GM19239 (cell line): ENCODE data around the gene OR2G6.
"Not testable (repeated sequence)": the region's sequence is repeated elsewhere in the genome, so short reads cannot be mapped to it uniquely, and the experiment has no call there.

Experiments
- DNase-seq: peaks from one replicate; pipeline ENCODE4 v3.0.0; 2011; ENCODE audit warnings: low spot score; ENCODE audit not compliant: insufficient read length
- FAIRE-seq: peaks from 2 replicates; lab custom pipeline; 2011; peaks lifted over from hg19 to GRCh38; lab: Jason Lieb, UNC

Gene OR2G6

DNA sequence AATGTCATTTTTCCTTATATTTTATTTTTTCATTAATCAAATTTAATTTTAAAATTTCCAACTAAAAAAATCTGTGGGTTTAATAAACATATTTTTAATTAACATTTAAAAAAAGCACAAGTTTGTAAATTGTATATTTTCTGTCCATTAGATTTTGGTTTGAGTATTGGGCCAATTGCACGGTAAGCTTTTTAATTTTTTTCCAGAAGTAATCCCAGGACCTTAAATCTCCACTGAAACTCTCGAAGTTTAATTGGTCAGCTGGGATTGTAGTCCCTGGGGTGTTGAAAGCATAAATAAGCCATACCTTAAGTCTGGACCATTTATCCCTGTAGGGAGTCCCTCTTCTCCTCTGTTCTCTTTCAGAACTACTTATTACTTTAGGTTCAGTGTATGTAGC is at the start of gene OR2G6:
Gene OR2G6 (plus strand): TSS at position 301 of the 400 bp plus-strand sequence. CDS start 13,574 bp downstream, outside the sequence.
- FAIRE-seq: peak; percentile 86

DNA sequence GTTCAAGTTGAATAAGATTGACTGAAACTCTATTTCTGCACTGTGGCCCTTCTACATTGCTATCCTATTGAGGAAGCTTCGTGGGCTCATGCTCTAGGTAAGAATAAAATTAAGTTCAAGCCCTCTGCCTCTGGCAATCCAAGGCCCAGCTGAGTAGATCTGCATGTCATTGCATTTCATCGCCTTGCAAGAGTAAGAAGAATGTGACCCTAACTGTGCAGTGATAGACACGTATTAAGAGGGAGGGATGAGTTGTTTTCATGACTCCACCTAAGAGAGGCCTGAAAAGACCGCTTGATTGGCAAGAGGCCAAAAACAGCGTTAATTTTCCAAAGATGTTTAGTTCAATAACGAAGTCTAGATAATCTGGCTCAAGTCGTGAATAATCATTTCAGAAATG is 48.8 kb upstream of the OR2G6 start:
- DNase-seq: not testable (repeated sequence)
- peak; percentile 18 for FAIRE-seq

More for the DNA sequence above, at the start of gene OR2G6:
- DNase-seq: not testable (repeated sequence)

DNA sequence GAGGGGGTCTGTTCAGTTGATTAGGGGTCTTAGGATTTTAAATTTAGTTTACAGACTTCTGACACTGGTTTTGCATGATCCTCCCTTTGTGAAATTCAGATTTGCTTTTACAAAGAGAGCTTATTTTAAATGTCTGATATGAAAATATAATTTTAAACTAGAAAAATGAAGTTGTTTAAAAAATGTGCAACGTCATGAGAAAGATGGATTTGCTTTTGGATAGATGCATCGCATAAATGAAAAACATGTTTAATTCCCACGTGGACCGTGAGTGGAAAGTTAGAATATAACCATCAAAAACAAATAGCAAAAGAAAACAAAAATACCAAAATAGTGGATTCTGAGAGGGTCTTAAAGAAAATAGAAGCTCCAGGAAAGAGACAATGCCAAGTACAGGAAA is 36.7 kb upstream of the OR2G6 start:
- no peak for FAIRE-seq
- DNase-seq: no peak

DNA sequence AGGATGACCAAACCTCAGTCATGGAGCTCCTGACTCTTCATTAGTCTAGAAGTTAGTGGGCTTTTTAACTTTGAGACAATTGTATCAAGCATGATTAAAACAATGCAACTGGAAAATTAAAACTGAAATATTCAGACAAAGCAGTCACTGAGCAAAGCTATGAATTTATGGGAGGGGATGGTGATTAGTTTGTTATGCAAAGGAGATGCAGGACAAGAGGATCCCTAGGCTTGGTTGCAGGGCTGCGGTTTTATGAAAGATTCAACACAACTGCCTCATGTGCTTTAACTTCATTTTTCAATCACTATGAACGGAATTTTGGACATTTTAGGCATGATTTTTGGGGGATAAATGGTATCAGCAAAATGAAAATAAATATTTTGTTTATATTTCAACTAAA is 35.8 kb upstream of the OR2G6 start:
- not testable (repeated sequence) for DNase-seq
- peak; percentile 89 for FAIRE-seq

DNA sequence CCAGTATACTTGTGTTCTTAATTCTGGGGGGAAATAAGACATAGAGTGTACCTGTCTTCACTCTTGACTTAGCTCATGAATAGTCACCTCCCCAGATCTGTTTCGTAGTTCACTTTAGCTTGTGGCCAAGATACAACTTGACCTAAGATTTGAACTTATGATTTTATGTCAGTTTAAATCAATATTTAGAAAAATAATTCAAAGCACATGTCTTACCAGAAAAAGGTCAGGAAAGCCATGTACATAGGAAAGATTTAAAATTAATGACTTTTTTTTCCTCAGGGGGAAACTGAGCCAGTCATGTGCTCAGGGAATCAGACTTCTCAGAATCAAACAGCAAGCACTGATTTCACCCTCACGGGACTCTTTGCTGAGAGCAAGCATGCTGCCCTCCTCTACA is 34.8 kb upstream of the OR2G6 start, which contains the start of gene OR2T3:
Gene OR2T3 (plus strand): TSS at position 301 of the 400 bp plus-strand sequence. CDS start 0 bp downstream, at position 301.
- not testable (repeated sequence) for FAIRE-seq, DNase-seq

DNA sequence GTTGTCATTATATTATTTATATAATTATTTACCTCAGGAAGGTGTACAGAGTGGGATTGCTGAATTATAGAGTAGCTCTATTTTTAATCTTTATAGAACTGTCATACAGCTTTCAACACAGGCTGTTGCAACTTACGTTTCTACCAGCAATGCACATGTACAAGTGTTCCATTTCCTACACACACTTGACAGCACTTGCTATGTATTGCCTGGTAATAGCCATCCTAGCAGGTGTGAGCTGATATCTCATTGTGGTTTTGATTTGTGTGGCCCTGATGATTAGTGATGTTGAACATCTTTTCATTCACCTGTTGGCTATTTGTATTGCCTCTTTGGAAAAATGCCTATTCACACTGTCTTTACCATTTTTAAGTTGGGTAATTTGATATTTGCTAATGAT is 32.2 kb upstream of the OR2G6 start:
- not testable (repeated sequence) for DNase-seq
- FAIRE-seq: peak; percentile 92

DNA sequence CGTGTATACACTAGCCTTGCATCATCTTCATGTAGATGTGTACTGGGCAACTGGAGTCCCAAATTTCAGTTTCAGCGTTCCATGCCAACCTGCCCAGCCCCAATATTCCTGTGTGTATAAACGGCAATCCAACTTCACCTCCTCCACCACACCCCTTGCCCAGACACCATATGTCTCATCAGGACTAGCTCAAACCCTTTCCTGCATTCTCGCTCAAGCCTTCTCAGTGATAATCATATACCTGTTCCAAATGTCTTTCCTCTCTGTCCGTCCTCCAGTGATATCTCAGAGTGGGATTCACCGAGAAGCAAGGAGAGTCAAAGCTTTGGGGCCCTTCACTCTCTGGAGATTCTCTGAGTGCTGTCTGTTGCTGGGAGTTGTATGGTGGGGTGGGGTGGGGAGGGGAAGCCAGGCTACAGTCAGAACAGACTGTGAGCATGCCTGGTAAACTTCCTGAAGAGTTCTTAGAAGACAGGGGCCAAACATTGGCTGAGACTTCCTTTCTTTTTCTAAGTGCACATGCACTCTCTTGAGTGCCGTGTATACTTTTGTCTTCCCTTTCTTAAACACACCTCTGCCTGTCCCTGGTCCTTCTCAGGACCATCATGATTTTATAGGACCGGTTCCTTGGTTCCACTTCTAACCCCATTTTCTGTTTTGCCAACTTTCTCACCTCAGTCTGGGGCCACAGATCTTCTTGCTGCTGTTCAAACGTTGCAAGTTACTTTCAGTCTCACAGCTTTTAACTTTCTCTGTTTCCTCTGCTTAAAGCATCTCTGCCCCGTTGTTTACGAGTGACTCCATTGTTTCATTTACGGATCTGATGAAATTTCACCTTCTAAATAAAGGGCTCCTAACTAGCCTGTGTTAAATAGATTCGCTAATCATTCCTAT is 25.9 kb upstream of the OR2G6 start:
- not testable (repeated sequence) for DNase-seq
- peak; percentile 96 for FAIRE-seq

DNA sequence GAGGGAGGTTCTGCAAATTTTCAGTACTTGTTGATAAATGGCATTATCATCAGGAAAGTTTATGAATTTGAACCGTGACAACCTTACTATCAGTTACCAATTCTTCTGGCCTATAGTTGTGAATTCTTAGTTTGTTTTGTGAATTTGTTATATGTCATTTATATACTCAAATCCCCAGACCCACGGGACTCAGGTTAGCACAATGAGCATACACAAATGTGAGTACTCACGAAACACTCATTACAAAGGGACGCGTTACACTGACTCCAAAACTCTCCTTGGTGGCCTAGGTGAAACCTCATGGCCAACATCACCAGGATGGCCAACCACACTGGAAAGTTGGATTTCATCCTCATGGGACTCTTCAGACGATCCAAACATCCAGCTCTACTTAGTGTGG is 19.6 kb upstream of the OR2G6 start, which contains the start of gene OR2T5:
Gene OR2T5 (plus strand): TSS at position 301 of the 400 bp plus-strand sequence. CDS start 0 bp downstream, at position 301.
- FAIRE-seq, DNase-seq: not testable (repeated sequence)

DNA sequence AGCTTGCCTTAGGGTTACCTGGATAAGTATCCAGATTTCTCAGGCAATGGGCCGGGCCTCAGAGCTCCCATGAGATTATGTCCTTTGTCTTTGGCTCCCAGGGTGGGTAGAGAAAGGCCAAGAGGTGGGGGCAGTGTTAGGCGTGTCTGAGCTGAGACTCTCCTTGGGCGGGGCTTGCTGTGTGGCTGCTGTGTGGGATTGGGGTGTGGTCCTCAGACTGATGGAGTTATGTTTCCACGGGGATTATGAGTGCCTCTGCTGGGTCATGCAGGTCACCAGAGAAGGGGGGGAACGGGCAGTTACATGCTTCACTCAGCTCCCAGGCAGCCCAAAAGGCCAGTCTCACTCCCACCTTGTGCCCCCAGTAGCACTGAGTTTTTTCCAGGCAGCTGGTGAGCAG is 11.2 kb upstream of the OR2G6 start:
- FAIRE-seq, DNase-seq: not testable (repeated sequence)

DNA sequence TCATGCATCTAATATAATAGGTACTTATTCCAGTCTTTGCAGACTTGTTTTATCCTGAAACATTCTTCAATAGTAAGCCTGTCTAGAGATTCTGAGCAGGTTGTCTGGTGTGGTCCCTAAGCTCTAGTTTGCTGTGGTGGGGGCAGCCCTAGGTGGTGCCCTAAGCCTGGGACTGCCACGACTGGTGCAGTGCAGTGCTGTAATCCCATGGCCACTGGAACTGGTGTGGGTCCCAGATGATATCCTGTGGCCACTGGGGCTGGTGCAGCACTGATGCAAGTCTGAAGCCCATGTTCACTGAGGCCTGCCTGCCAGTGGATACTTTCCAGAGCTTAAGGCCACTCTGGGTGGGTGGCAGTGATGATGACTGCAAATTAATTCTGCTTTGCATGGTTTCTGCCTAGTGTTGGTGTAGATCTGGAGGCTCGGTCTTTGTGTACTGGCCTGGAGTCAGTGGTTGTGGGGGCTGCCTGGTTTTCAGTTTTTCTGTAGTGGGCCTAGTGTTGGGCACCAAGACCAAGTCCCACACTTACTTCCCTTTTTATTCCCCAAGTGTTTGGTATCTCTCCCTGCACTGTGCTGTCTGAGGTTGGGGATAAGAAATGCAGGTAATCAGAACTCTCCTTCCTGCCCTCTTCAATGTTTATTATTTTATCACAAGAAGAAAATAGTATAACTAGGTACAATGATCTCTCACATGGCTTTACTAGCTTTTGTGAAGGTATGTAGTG is 7.4 kb upstream of the OR2G6 start:
- DNase-seq, FAIRE-seq: not testable (repeated sequence)

DNA sequence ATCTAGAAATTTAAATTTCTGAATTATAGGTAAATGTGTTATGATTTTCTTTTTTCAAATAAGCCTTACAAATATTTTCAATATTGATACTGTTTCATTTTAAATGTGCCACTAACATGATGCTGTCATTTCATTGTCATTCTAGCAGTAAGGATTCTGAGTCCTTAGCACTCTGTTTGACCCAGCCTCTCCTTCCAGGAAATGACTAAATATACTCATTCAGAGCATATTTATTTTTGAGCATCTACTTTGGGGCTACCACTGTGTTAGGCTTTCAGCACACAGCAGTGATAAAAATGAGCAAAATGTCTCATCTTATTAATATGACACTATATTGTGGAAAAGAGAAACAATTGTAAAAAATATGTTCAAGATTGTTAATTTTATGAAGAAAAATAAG is 2.3 kb downstream of the OR2G6 start:
- FAIRE-seq: peak; percentile 93
- not testable (repeated sequence) for DNase-seq

DNA sequence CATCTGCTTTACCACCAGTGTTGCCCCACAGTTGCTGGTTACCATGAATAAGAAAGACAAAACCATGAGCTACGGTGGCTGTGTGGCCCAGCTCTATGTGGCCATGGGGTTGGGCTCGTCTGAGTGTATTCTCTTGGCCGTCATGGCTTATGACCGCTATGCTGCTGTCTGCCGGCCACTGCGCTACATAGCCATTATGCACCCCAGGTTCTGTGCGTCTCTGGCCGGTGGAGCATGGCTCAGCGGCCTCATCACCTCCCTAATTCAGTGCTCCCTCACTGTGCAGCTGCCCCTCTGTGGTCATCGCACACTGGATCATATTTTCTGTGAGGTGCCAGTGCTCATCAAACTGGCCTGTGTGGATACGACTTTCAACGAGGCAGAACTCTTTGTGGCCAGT is 14.0 kb downstream of the OR2G6 start:
- no peak for DNase-seq
- no peak for FAIRE-seq

DNA sequence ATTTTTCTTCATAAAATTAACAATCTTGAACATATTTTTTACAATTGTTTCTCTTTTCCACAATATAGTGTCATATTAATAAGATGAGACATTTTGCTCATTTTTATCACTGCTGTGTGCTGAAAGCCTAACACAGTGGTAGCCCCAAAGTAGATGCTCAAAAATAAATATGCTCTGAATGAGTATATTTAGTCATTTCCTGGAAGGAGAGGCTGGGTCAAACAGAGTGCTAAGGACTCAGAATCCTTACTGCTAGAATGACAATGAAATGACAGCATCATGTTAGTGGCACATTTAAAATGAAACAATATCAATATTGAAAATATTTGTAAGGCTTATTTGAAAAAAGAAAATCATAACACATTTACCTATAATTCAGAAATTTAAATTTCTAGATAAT is 29.6 kb downstream of the OR2G6 start:
- FAIRE-seq, DNase-seq: not testable (repeated sequence)

DNA sequence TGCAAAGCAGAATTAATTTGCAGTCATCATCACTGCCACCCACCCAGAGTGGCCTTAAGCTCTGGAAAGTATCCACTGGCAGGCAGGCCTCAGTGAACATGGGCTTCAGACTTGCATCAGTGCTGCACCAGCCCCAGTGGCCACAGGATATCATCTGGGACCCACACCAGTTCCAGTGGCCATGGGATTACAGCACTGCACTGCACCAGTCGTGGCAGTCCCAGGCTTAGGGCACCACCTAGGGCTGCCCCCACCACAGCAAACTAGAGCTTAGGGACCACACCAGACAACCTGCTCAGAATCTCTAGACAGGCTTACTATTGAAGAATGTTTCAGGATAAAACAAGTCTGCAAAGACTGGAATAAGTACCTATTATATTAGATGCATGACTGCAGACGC is 39.5 kb downstream of the OR2G6 start:
- not testable (repeated sequence) for FAIRE-seq, DNase-seq

DNA sequence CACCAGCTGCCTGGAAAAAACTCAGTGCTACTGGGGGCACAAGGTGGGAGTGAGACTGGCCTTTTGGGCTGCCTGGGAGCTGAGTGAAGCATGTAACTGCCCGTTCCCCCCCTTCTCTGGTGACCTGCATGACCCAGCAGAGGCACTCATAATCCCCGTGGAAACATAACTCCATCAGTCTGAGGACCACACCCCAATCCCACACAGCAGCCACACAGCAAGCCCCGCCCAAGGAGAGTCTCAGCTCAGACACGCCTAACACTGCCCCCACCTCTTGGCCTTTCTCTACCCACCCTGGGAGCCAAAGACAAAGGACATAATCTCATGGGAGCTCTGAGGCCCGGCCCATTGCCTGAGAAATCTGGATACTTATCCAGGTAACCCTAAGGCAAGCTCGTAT is 43.2 kb downstream of the OR2G6 start:
- not testable (repeated sequence) for FAIRE-seq

DNA sequence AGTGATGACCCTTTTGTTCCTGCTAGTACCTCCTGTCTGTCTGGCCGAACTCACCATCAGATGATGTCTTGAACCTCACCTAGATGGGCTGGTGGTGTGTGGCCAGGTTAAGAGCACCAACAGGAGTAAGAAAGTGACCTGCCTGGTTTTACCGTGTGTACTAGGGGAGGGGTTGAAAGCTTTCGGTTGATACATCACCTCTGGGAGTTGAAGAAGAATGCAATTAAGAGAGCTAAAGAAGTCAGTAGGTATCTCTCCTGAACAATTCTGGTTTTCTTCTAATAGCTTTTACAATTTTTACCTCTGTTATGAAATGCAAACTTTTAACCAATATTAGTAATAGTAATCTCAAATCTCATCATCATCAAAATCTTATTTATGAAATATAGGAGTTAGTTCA is 54.8 kb downstream of the OR2G6 start, which contains the start of gene OR2T29:
Gene OR2T29 (minus strand): TSS at position 101 of the 400 bp plus-strand sequence. CDS start 3,281 bp downstream, outside the sequence.
- FAIRE-seq: peak; percentile 58
- DNase-seq: not testable (repeated sequence)

More for the DNA sequence above, 43.2 kb downstream of the OR2G6 start:
- DNase-seq: not testable (repeated sequence)

DNA sequence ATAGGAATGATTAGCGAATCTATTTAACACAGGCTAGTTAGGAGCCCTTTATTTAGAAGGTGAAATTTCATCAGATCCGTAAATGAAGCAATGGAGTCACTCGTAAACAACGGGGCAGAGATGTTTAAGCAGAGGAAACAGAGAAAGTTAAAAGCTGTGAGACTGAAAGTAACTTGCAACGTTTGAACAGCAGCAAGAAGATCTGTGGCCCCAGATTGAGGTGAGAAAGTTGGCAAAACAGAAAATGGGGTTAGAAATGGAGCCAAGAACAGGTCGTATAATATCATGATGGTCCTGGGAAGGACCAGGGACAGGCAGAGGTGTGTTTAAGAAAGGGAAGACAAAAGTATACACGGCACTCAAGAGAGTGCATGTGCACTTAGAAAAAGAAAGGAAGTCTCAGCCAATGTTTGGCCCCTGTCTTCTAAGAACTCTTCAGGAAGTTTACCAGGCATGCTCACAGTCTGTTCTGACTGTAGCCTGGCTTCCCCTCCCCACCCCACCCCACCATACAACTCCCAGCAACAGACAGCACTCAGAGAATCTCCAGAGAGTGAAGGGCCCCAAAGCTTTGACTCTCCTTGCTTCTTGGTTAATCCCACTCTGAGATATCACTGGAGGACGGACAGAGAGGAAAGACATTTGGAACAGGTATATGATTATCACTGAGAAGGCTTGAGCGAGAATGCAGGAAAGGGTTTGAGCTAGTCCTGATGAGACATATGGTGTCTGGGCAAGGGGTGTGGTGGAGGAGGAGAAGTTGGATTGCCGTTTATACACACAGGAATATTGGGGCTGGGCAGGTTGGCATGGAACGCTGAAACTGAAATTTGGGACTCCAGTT is 57.9 kb downstream of the OR2G6 start:
- peak; percentile 95 for FAIRE-seq
- DNase-seq: peak; percentile 1

DNA sequence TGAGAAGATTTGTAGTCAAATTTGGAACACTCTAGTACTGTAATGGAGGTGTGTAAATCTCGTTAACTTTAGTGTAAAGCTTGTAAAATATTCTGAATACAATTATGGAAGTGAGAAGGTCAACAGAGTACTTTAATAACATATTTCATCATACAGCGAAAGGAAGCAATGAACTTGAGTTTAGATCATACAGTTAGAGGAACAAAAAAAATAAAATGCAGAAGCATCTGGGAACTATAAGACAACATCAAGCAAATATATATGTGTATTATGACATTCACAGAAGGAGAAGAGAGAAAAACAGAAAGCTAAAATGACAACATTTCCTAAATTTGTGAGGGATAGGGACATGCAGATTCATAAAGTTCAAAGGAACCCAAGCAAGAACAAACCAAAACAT is 61.2 kb downstream of the OR2G6 start:
- peak; percentile 84 for FAIRE-seq
- not testable (repeated sequence) for DNase-seq

DNA sequence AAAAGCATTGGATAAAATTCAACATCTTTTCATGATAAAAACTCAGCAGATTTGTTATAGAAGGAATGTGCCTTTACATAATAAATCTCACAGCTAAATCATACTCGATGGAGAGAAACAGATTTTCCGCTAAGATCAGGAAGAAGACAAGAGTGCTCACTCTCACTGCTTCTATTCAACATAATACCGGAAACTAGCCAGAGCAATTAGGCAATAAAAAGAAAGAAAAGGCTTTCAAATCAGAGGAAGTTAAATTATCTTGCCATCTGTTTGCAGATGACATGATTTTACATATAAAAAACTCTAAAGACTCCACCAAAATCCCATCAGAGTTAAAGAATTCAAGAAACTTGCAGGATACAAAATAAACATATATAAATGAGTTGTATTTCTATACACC is 62.9 kb downstream of the OR2G6 start:
- FAIRE-seq, DNase-seq: not testable (repeated sequence)
